Pons (tissue), 1 donor: ENCODE measurements around the gene IL17RA.
A peak's percentile ranks its signal among the peaks of the same experiment; 100 is the strongest.

Experiments used
- DNase-seq: peaks from one replicate; pipeline ENCODE4 v3.0.0-alpha.2; 2016; ENCODE audit warnings: low spot score

Gene IL17RA

GRCh38 chr22:17157714-17158113 is 72.9 kb downstream of the IL17RA start:
- DNase-seq, result no peak

GRCh38 chr22:17158176-17158567 is 73.4 kb downstream of the IL17RA start:
- no peak for DNase-seq

GRCh38 chr22:17158568-17159503 is 74.0 kb downstream of the IL17RA start, which contains the start of gene HDHD5:
HDHD5 (minus strand) TSS chr22:17159277; CDS start chr22:17159251, 26 bp downstream.
- peak; percentile 67 for DNase-seq

GRCh38 chr22:17159504-17159951 is 74.7 kb downstream of the IL17RA start:
- peak; percentile 45 for DNase-seq

- no peak for DNase-seq
Observed at GRCh38 chr22:17161991-17162390, 77.2 kb downstream of the IL17RA start.

GRCh38 chr22:17162731-17163130 is 77.9 kb downstream of the IL17RA start:
- DNase-seq, result no peak

GRCh38 chr22:17164392-17165024 is 79.7 kb downstream of the IL17RA start:
- DNase-seq, result no peak
